ENCODE results near the gene CPOX.

DNA sequence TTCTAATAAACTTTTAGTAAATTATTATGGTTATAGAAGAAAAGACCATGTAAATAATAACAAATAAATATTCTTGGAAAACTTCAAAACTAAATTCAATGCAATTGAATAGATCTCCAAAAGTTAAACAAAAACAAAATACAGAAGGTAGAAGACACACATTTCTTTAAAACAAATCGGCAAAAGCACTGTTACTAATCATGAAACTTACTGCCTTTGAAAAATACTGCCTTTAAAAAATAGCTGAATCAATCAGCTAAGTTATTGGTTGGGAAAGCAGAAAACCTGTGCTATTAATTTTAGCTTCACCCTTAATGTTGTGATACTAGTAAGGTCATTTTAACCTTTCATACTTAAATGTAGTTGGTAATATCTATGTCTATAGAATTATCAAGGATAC, 58.7 kb downstream of the CPOX start:
- TF ChIP-seq, protein P1, sequence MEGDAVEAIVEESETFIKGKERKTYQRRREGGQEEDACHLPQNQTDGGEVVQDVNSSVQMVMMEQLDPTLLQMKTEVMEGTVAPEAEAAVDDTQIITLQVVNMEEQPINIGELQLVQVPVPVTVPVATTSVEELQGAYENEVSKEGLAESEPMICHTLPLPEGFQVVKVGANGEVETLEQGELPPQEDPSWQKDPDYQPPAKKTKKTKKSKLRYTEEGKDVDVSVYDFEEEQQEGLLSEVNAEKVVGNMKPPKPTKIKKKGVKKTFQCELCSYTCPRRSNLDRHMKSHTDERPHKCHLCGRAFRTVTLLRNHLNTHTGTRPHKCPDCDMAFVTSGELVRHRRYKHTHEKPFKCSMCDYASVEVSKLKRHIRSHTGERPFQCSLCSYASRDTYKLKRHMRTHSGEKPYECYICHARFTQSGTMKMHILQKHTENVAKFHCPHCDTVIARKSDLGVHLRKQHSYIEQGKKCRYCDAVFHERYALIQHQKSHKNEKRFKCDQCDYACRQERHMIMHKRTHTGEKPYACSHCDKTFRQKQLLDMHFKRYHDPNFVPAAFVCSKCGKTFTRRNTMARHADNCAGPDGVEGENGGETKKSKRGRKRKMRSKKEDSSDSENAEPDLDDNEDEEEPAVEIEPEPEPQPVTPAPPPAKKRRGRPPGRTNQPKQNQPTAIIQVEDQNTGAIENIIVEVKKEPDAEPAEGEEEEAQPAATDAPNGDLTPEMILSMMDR (IDR thresholded peaks at IDR 0.05) = no peak
- TF ChIP-seq POLR2A (IDR thresholded peaks at IDR 0.05) = no peak
- TF ChIP-seq POLR2AphosphoS5 (IDR thresholded peaks at IDR 0.05) = no peak
- no peak for TF ChIP-seq EP300 (IDR thresholded peaks at IDR 0.05)
